Measurements from ENCODE around the gene ANK2.

The ANK2 gene

DNA sequence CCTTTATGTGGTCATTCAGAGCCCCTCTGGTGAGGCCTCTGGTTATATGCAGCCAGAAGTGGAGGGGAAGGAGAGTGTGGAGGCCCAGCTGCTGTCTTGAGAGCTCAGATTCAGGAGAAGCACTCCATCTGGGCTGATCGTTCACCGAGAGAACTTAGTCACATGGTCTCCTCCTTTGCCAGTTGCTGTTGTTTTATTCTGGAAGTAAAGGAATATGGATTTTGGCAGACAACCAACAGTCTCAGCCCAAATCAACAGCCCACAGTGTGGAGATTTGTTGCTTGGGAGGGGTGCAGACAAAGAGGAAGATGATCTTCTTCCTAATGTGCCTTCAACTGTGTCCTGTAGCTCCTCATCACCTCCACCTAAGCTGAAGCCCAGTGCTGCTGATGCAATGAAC is 355.4 kb downstream of the ANK2 start:
- no peak overlapping the region for H3K4me3 ChIP-seq (ENCODE audit: low read depth, low read length)
- no peak for TF ChIP-seq MYC (IDR thresholded peaks at IDR 0.05; ENCODE audit: low read depth, low read length)
- TF ChIP-seq, protein P1, sequence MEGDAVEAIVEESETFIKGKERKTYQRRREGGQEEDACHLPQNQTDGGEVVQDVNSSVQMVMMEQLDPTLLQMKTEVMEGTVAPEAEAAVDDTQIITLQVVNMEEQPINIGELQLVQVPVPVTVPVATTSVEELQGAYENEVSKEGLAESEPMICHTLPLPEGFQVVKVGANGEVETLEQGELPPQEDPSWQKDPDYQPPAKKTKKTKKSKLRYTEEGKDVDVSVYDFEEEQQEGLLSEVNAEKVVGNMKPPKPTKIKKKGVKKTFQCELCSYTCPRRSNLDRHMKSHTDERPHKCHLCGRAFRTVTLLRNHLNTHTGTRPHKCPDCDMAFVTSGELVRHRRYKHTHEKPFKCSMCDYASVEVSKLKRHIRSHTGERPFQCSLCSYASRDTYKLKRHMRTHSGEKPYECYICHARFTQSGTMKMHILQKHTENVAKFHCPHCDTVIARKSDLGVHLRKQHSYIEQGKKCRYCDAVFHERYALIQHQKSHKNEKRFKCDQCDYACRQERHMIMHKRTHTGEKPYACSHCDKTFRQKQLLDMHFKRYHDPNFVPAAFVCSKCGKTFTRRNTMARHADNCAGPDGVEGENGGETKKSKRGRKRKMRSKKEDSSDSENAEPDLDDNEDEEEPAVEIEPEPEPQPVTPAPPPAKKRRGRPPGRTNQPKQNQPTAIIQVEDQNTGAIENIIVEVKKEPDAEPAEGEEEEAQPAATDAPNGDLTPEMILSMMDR (IDR thresholded peaks at IDR 0.05; ENCODE audit: low read depth, low read length) = no peak
- TF ChIP-seq POLR2A (IDR thresholded peaks at IDR 0.05; ENCODE audit: extremely low read depth, insufficient read length) = no peak
- TF ChIP-seq, protein P2, sequence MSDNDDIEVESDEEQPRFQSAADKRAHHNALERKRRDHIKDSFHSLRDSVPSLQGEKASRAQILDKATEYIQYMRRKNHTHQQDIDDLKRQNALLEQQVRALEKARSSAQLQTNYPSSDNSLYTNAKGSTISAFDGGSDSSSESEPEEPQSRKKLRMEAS (IDR thresholded peaks at IDR 0.05; ENCODE audit: low read depth, low read length) = no peak

DNA sequence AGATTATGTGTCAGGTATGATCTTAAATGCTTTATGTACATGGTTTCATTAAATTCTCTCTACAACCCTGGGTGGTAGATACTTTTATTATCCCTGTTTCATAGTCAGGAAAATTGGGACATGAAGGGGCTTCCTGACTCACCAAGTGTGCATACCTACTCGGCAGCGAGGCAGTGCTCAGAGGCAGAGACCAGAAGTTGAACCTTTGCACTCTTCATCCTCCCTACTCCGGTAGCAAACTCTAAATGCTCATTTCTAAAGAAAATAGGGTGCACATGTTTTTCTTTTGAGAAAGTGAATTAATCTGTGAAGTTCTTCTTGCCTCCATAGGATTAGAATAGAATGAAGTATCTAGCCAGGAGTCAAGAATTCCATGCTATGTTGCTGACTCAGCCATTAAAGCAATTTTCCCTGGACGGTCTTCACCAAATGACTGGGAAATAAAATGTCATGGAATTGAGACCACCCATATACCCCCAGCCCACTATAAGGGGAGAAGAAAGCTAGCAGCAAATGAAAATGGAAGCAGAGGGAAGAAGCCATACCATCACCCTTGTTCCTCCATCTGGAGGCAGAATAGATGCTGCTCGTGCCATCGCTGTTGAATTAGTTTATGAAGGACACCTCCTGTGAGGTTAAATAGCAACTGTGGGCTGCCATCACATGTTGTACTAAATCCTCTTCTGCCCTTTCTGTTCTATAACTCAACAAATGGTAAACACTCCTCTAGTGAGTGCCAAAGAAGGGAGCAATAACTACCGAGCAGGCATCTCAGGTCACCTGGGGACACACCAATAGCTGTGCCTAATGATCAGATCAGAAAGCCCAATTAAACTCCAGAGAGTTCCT is 356.6 kb downstream of the ANK2 start:
- no peak overlapping the region for H3K4me3 ChIP-seq (ENCODE audit: low read depth, low read length)
- TF ChIP-seq, protein P1 (IDR thresholded peaks at IDR 0.05; ENCODE audit: low read depth, low read length) = no peak
- TF ChIP-seq, protein P2 (IDR thresholded peaks at IDR 0.05; ENCODE audit: low read depth, low read length) = no peak
- TF ChIP-seq POLR2A (IDR thresholded peaks at IDR 0.05; ENCODE audit: extremely low read depth, insufficient read length) (no peak), MYC (IDR thresholded peaks at IDR 0.05; ENCODE audit: low read depth, low read length) (no peak)
- DNase-seq (ENCODE audit: low read depth) = no peak

More for the DNA sequence above, 355.4 kb downstream of the ANK2 start:
- DNase-seq (ENCODE audit: low read depth) = no peak

DNA sequence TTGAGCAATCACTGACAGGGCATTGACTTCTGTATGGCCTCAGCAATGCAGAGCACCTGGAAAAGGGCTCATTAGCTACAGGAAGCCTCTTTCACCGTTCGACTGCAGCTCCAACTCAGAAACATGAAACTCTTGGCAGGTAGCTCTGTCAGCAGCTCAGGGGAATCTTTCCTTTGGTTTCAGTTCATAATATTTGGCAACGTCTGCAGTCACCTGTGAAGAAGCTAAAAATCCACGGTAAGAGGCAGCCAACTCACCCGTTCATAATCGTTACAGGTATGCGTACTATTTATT is 357.2 kb downstream of the ANK2 start:
- DNase-seq (ENCODE audit: low read depth) = no peak
- TF ChIP-seq, protein P1 (IDR thresholded peaks at IDR 0.05; ENCODE audit: low read depth, low read length) = no peak
- TF ChIP-seq MYC (IDR thresholded peaks at IDR 0.05; ENCODE audit: low read depth, low read length) (no peak), POLR2A (IDR thresholded peaks at IDR 0.05; ENCODE audit: extremely low read depth, insufficient read length) (no peak)
- TF ChIP-seq, protein P2 (IDR thresholded peaks at IDR 0.05; ENCODE audit: low read depth, low read length) = no peak
- no peak overlapping the region for H3K4me3 ChIP-seq (ENCODE audit: low read depth, low read length)

DNA sequence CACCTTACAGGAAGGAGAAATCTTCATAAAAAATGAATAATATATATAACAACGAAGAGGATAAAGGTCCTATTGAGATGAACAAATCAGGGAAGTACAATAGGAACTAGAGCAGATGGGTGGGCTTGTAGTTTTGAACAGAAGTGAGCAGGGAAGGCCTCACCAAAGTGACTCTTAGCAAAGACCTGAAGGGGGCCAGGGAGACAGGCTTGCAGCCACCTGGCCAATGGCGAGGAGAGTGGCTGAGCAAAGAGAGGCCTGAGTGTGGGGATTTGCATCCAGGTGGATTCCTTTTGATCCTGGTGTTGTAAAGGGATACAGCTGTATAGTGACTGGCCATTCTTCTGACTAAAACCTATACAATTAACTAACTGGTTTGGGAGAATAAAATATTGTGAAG is 358.0 kb downstream of the ANK2 start:
- H3K4me3 ChIP-seq (ENCODE audit: low read depth, low read length) = no peak overlapping the region
- TF ChIP-seq POLR2A (IDR thresholded peaks at IDR 0.05; ENCODE audit: extremely low read depth, insufficient read length) = no peak
- TF ChIP-seq MYC (IDR thresholded peaks at IDR 0.05; ENCODE audit: low read depth, low read length) = no peak
- TF ChIP-seq, protein P2 (IDR thresholded peaks at IDR 0.05; ENCODE audit: low read depth, low read length) = no peak
- TF ChIP-seq, protein P1 (IDR thresholded peaks at IDR 0.05; ENCODE audit: low read depth, low read length) = no peak
- no peak for DNase-seq (ENCODE audit: low read depth)

DNA sequence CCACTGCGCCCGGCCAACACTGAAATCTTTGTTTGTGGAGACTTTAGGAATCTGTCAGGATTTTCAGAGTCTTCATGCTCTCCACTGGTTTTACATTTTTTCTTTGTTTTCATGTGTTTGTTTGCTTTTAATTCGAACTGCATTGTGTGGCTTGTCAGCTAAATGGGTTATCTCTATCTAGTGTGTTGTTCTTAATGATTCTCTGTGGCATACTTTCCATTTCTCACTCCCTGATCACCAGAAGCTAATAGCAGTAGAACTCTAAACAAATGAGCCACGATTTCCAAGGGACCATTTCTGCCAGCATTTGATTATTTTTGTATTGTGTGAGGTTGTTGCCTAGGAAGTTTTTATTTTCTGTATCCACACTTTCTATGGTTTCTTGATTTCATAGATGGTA is 359.7 kb downstream of the ANK2 start:
- TF ChIP-seq MYC (IDR thresholded peaks at IDR 0.05; ENCODE audit: low read depth, low read length) (no peak), POLR2A (IDR thresholded peaks at IDR 0.05; ENCODE audit: extremely low read depth, insufficient read length) (no peak)
- TF ChIP-seq, protein P1 (IDR thresholded peaks at IDR 0.05; ENCODE audit: low read depth, low read length) = no peak
- TF ChIP-seq, protein P2 (IDR thresholded peaks at IDR 0.05; ENCODE audit: low read depth, low read length) = no peak
- no peak for DNase-seq (ENCODE audit: low read depth)
- no peak overlapping the region for H3K4me3 ChIP-seq (ENCODE audit: low read depth, low read length)
